Testis (tissue), 3 donors: ENCODE data around the gene HES4. TPM values are rescaled to one million over a fixed set of nuclear protein-coding genes. Genes with fewer than 3 reads are reported as not detected.

Source experiments
- DNase-seq: peaks from one replicate; pipeline ENCODE4 v3.0.0-alpha.2; 2019
- H3K27ac ChIP-seq, 2 donors: fragments of 200-600 bp; sonication (generic); one replicate each; pipeline ENCODE4 v1.5.1; 2019
- H3K27me3 ChIP-seq: fragments of 200-600 bp; sonication (generic); one replicate; pipeline ENCODE4 v1.5.1; 2019
- H3K36me3 ChIP-seq: fragments of 200-600 bp; sonication (generic); one replicate; pipeline ENCODE4 v1.5.1; 2017; ENCODE audit warnings: low read depth; ENCODE audit errors: missing control alignments
- H3K4me1 ChIP-seq: fragments of 200-600 bp; sonication (generic); one replicate; pipeline ENCODE4 v1.5.1; 2019
- H3K4me3 ChIP-seq, 2 donors: fragments of 200-600 bp; sonication (generic); one replicate each; pipeline ENCODE4 v1.5.1; 2017 to 2019
- H3K9me3 ChIP-seq: fragments of 200-600 bp; sonication (generic); one replicate; pipeline ENCODE4 v1.5.1; 2017
- CTCF ChIP-seq, 3 experiments: fragments of 450-650 bp in 2 of 3; fragments of 200-600 bp in 1 of 3; sonication (generic) in 1 of 3; IDR thresholded peaks; one replicate each; pipeline ENCODE4 v1.5.1; 2016 to 2019; ENCODE audit warnings: antibody characterized with exemption in 3 of 3, mild to moderate bottlenecking in 2 of 3, moderate library complexity in 1 of 3
- POLR2A ChIP-seq: fragments of 450-650 bp; IDR thresholded peaks from one replicate; pipeline ENCODE4 v1.6.1; 2017; ENCODE audit warnings: antibody characterized with exemption, mild to moderate bottlenecking, moderate library complexity
- WGBS, 2 donors: methylation state at CpG; one replicate each; pipeline ENCODE4 v1.1.5; 2018; 5-methylcytosine and 5-hydroxymethylcytosine counted together
- intact Hi-C: fragments of 100-400 bp; cut with DNase I; formaldehyde crosslinking; loops from one replicate; pipeline ENCODE4 v1.15.1; 2023; ENCODE audit warnings: low total_unique reads
- polyA plus RNA-seq: library from polyadenylated mRNA; stranded (reverse); fragments of 350-450 nt; fragmentation: Illumina TruSeq; extraction: RNeasy Lipid Tissue Mini Kit (QIAGEN cat#74804); gene quantifications from one replicate; pipeline ENCODE4 v1.2.3, GENCODE V29; 2014; ENCODE audit warnings: low read depth, low replicate concordance; ENCODE audit not compliant: insufficient read depth
- total RNA-seq, 2 donors: library from RNA; depleted of rRNA; stranded (reverse); fragments of >200 nt; gene quantifications; one replicate each; pipeline ENCODE4 v1.2.3, GENCODE V29; 2016

The HES4 gene
- total and polyA plus RNA-seq, 3 donors from 2014 or later: 2.3 to 27.5 (median 26.4) TPM

GRCh38 chr1:1040004-1040991 is 40.4 kb upstream of the HES4 start:
- Histone ChIP-seq H3K4me3 (peak overlapping the region; percentile 18 to 42), H3K36me3 (no peaks in the 10 kb centered on the region), H3K27me3 (no peaks in the 10 kb centered on the region), H3K27ac (no peak overlapping the region), H3K9me3 (no peaks in the 10 kb centered on the region), H3K4me1 (peaks cover 12% of the 10 kb centered on the region)
- WGBS, 2 donors: 8% methylated on average over 60 of the region's 99 CpGs; no CpG with 5 or more reads in 1 of the 2 donors
- intact Hi-C loops: no loop called here
- no peak for TF ChIP-seq CTCF (IDR thresholded peaks at IDR 0.05)
- no peak for TF ChIP-seq POLR2A
- DNase-seq: peak; percentile 87

GRCh38 chr1:1039145-1039910 is 39.4 kb upstream of the HES4 start:
- no peaks in the 10 kb centered on the region for H3K36me3 ChIP-seq
- no peak overlapping the region for H3K4me3 ChIP-seq
- no peaks in the 10 kb centered on the region for H3K27me3 ChIP-seq
- no peaks in the 10 kb centered on the region for H3K9me3 ChIP-seq
- H3K4me1 ChIP-seq: peaks cover 12% of the 10 kb centered on the region
- no peak for DNase-seq
- no peak for TF ChIP-seq POLR2A
- TF ChIP-seq CTCF (IDR thresholded peaks at IDR 0.05): no peak
- WGBS, 2 donors: 24 to 56% methylated on average over 12 to 17 of the region's 17 CpGs
- H3K27ac ChIP-seq: no peak overlapping the region
- intact Hi-C loops: no loop called here

GRCh38 chr1:1038694-1039093 is 38.8 kb upstream of the HES4 start:
- 93 to 94% methylated on average over 6 of the region's 6 CpGs for WGBS, 2 donors
- DNase-seq: no peak
- Histone ChIP-seq H3K9me3 (no peaks in the 10 kb centered on the region), H3K4me1 (peaks cover 12% of the 10 kb centered on the region), H3K27ac (no peak overlapping the region), H3K36me3 (no peaks in the 10 kb centered on the region), H3K27me3 (no peaks in the 10 kb centered on the region), H3K4me3 (no peak overlapping the region)
- intact Hi-C loops: no loop called here
- TF ChIP-seq POLR2A: no peak
- no peak for TF ChIP-seq CTCF (IDR thresholded peaks at IDR 0.05)

GRCh38 chr1:1037366-1038327 is 37.8 kb upstream of the HES4 start:
- intact Hi-C loops: no loop called here
- H3K36me3 ChIP-seq: no peaks in the 10 kb centered on the region
- no peaks in the 10 kb centered on the region for H3K27me3 ChIP-seq
- TF ChIP-seq CTCF (IDR thresholded peaks at IDR 0.05): no peak
- TF ChIP-seq POLR2A: no peak
- H3K9me3 ChIP-seq: no peaks in the 10 kb centered on the region
- H3K27ac ChIP-seq: no peak overlapping the region
- no peak overlapping the region for H3K4me3 ChIP-seq
- peaks cover 17% of the 10 kb centered on the region for H3K4me1 ChIP-seq
- 87 to 89% methylated on average over 10 to 30 of the region's 30 CpGs for WGBS, 2 donors
- no peak for DNase-seq
